A549 (cell line): ENCODE results near the gene CCSER1.
"Not testable (repeated sequence)": the region's sequence is repeated elsewhere in the genome, so short reads cannot be mapped to it uniquely, and the experiment has no call there.

Source experiments
- MAX ChIP-seq: IDR thresholded peaks from 2 replicates; pipeline ENCODE4 v1.6.1; 2012
- POLR2A ChIP-seq: IDR thresholded peaks from 2 replicates; pipeline ENCODE4 v1.6.1; 2012; ENCODE audit warnings: mild to moderate bottlenecking, low read length

DNA sequence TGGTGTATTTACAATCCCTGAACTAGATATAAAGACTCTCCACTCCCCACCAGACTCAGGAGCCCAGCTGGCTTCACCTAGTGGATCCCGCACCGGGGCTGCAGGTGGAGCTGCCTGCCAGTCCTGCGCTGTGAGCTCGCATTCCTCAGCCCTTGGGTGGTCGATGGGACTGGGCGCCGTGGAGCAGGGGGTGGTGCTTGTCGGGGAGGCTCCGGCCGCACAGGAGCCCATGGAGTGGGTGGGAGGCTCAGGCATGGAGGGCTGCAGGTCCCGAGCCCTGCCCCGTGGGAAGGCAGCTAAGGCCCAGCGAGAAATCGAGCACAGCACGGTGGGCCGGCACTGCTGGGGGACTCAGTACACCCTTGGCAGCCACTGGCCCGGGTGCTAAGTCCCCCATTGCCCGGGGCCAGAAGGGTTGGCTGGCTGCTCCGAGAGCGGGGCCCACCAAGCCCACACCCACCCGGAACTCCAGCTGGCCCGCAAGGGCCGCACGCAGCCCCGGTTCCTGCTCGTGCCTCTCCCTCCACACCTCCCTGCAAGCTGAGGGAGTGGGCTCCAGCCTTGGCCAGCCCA is 1090.7 kb downstream of the CCSER1 start:
- not testable (repeated sequence) for TF ChIP-seq POLR2A, MAX
